K562 (cell line): ENCODE results near the gene HOXB7. TPM values are rescaled to one million over a fixed set of nuclear protein-coding genes. Genes with fewer than 3 reads are reported as not detected.

Experiments
- CEBPG ChIP-seq, 3 experiments: fragments of 200-800 bp in 1 of 3; sonication (Bioruptor generic) in 1 of 3; sonication (generic) in 1 of 3; formaldehyde crosslinking in 1 of 3; IDR thresholded peaks in 2 of 3; conservative IDR thresholded peaks in 1 of 3; 2 replicates each; pipeline versions ENCODE4 v1.6.1 to v1.8.0; 2016 to 2022; ENCODE audit warnings: missing compliant biosample characterization in 2 of 3, missing genetic modification characterization in 2 of 3, mild to moderate bottlenecking in 1 of 3, missing genetic modification reagents in 1 of 3
- DLX4 ChIP-seq: fragments of 250-450 bp; sonication (Bioruptor Pico); IDR thresholded peaks from 2 replicates; pipeline ENCODE4 v1.6.1; 2021; ENCODE audit warnings: mild to moderate bottlenecking
- FOXJ2 ChIP-seq: fragments of 200-800 bp; sonication (Bioruptor generic); IDR thresholded peaks from 2 replicates; pipeline ENCODE4 v1.6.1; 2016; ENCODE audit warnings: missing genetic modification characterization, missing compliant biosample characterization
- HMG20B ChIP-seq: fragments of 250-450 bp; sonication (Bioruptor Pico); IDR thresholded peaks from 2 replicates; pipeline ENCODE4 v1.5.0; 2021; ENCODE audit warnings: mild to moderate bottlenecking
- THRA ChIP-seq: fragments of 450-650 bp; IDR thresholded peaks from 2 replicates; pipeline ENCODE4 v1.6.1; 2017; ENCODE audit warnings: mild to moderate bottlenecking, moderate library complexity
- ZNF655 ChIP-seq: fragments of 250-450 bp; sonication (Bioruptor Pico); IDR thresholded peaks from 2 replicates; pipeline ENCODE4 v1.5.0; 2021
- polyA plus RNA-seq, 8 experiments: library from polyadenylated mRNA; depleted of rRNA in 4 of 8; stranded (reverse) in 5 of 8; unstranded in 3 of 8; fragments of >200 nt; fragmentation: Nextera tagmentation in 2 of 8; fragmentation: Illumina TruSeq in 1 of 8; extraction: Ambion mirVana in 2 of 8; extraction: Trizol in 1 of 8; gene quantifications; 2 replicates each; pipeline versions ENCODE4 v1.2.1 to v1.2.3, GENCODE V29; 2011 to 2014; ENCODE audit warnings: inconsistent platforms in 1 of 8, missing spikeins in 1 of 8
- total RNA-seq, 7 experiments: library from RNA; depleted of rRNA in 6 of 7; stranded (reverse); fragments of >200 nt in 6 of 7; fragmentation: Illumina TruSeq in 2 of 7; extraction: Trizol in 2 of 7; gene quantifications; 2 replicates each; pipeline versions ENCODE4 v1.2.1 to v1.2.3, GENCODE V29; 2011 to 2021; ENCODE audit warnings: low replicate concordance in 1 of 7

The HOXB7 gene
- total and polyA plus RNA-seq, 9 of the 15 experiments (the other 6 are each of a cell fraction or from before 2014, with no cell fraction given): 5.5 to 16.7 (median 8.3) TPM

- TF ChIP-seq ZNF655 (CRISPR knock-in tag) (no peak), DLX4 (CRISPR knock-in tag) (no peak), FOXJ2 (tag) (no peak), CEBPG (CRISPR knock-in tag; IDR thresholded peaks at IDR 0.05) (no peak), CEBPG (tag; conservative IDR thresholded peaks at IDR 0.05 in 1 of 2, IDR thresholded peaks at IDR 0.05 in 1 of 2) (no peak), HMG20B (no peak), THRA (no peak)
These were observed 16.1 kb downstream of the HOXB7 start (continued) for GRCh38 chr17:48594538-48595277.
